ENCODE measurements around the gene ATP8B3. TPM values are rescaled to one million over a fixed set of nuclear protein-coding genes. Genes with fewer than 3 reads are reported as not detected.

The ATP8B3 gene
- total RNA-seq, 4 donors from 2014 or later: 0.27 to 0.75 TPM; not detected in 2

DNA sequence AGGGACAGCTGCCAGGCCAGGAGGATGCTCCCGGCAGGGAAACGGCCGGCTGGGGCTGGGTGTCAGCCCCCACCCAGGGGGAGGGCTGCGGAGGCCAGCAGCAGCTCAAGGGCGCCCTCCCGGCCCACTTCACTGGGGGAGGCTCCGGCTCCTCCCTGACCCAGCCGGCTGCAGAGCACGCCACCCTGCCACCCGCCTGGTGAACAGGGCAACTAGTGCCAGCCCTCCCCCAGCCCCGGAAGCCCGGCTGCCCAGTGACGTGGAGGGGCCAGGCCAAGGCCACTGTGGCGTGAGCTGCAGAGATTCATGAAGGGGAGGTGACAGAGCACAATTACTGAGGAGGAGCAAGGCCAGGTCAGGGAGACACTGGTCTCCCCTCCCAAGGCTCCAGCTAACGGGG, 21.5 kb upstream of the ATP8B3 start:
- Histone ChIP-seq H3K9me3 (no peaks in the 10 kb centered on the region), H3K27ac (no peak overlapping the region), H3K36me3 (no peaks in the 10 kb centered on the region), H3K27me3 (no peaks in the 10 kb centered on the region), H3K4me1 (peaks cover 9 to 33% (median 21%) of the 10 kb centered on the region in 4 donors), H3K4me3 (no peak overlapping the region)
- no peak for DNase-seq
- intact Hi-C loops (cut with DNase I; ENCODE audit: low total_unique reads): no loop called here
- in situ Hi-C loops (cut with MboI; ENCODE audit: low pct_ligation_motif_present in 1 of 4, low pct_unique_long_range_greater_than_20kb in 1 of 4, low sequenced_read_pairs in 3 of 4): no loop called here
- WGBS, 2 donors (ENCODE audit: low coverage in 1 of 2): 92% methylated on average over 9 of the region's 15 CpGs; no CpG with 5 or more reads in 1 of the 2 donors
- TF ChIP-seq, protein P1, sequence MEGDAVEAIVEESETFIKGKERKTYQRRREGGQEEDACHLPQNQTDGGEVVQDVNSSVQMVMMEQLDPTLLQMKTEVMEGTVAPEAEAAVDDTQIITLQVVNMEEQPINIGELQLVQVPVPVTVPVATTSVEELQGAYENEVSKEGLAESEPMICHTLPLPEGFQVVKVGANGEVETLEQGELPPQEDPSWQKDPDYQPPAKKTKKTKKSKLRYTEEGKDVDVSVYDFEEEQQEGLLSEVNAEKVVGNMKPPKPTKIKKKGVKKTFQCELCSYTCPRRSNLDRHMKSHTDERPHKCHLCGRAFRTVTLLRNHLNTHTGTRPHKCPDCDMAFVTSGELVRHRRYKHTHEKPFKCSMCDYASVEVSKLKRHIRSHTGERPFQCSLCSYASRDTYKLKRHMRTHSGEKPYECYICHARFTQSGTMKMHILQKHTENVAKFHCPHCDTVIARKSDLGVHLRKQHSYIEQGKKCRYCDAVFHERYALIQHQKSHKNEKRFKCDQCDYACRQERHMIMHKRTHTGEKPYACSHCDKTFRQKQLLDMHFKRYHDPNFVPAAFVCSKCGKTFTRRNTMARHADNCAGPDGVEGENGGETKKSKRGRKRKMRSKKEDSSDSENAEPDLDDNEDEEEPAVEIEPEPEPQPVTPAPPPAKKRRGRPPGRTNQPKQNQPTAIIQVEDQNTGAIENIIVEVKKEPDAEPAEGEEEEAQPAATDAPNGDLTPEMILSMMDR (IDR thresholded peaks at IDR 0.05): no peak
- TF ChIP-seq POLR2A (IDR thresholded peaks at IDR 0.05) (no peak), POLR2AphosphoS5 (IDR thresholded peaks at IDR 0.05) (no peak), EP300 (IDR thresholded peaks at IDR 0.05; ENCODE audit: low read depth) (no peak)

DNA sequence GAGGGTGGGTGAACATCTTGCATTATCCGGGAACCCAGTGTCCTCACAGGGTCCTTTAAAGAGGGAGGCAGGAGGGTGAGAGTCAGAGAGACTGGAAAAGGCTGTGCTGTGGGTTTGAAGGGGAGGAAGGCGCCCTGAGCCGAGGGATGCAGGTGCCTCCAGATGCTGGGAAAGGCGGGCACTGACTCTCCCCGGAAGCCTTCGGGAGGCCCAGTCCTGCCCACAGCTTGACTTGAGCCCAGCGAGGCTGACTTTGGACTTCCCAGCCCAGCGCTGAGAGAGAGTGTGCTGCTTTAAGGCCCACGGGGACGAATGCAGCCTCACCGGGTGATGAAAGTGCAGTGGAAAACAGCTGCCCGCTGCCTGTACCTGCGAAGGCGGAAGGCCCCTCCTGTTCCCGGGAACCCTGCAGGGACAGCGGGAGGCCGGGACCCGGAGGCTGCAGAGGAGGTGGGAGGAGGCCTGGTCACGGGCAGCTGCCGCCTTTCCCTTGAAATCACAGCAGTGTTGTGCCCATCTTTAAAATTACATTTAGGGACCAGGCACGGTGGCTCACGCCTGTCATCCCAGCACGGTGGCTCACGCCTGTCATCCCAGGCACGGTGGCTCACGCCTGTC, 20.1 kb upstream of the ATP8B3 start:
- Histone ChIP-seq H3K27me3 (no peaks in the 10 kb centered on the region), H3K9me3 (no peaks in the 10 kb centered on the region), H3K27ac (no peak overlapping the region), H3K36me3 (peaks cover 0 to 10% (median 2%) of the 10 kb centered on the region in 4 donors), H3K4me1 (peaks cover 2 to 19% (median 8%) of the 10 kb centered on the region in 4 donors), H3K4me3 (no peak overlapping the region)
- in situ Hi-C loops (cut with MboI; ENCODE audit: low pct_ligation_motif_present in 1 of 4, low pct_unique_long_range_greater_than_20kb in 1 of 4, low sequenced_read_pairs in 3 of 4) (no loop called here), intact Hi-C loops (cut with DNase I; ENCODE audit: low total_unique reads) (no loop called here)
- WGBS, 2 donors (ENCODE audit: low coverage in 1 of 2): 91 to 94% methylated on average over 6 to 26 of the region's 26 CpGs
- TF ChIP-seq, protein P1 (IDR thresholded peaks at IDR 0.05): no peak
- TF ChIP-seq POLR2A (IDR thresholded peaks at IDR 0.05) (no peak), EP300 (IDR thresholded peaks at IDR 0.05; ENCODE audit: low read depth) (no peak), POLR2AphosphoS5 (IDR thresholded peaks at IDR 0.05) (no peak)
- no peak for DNase-seq

DNA sequence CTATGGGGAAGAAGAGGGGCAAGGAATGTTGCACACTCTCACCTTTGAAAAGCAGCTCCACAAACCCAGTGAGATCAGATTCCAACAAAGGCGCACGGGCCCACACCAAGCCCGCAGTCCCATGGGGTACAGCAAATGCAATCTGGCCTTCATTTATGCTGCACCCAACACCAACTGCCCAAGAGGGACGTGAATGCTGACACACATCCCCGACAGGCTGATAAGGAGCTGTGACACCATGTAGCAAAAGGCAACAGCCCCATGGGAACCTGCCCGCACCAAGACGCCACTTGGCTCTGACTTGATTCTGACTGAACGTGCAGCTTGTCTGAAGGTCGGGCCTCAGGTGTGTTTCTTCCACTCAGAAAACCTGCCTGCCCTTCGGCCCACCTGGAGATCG, 18.9 kb upstream of the ATP8B3 start:
- in situ Hi-C loops (cut with MboI; ENCODE audit: low pct_ligation_motif_present in 1 of 4, low pct_unique_long_range_greater_than_20kb in 1 of 4, low sequenced_read_pairs in 3 of 4) (no loop called here), intact Hi-C loops (cut with DNase I; ENCODE audit: low total_unique reads) (no loop called here)
- H3K27me3 ChIP-seq: no peaks in the 10 kb centered on the region
- H3K36me3 ChIP-seq: peaks cover 0 to 10% (median 4%) of the 10 kb centered on the region in 4 donors
- peaks cover 0 to 24% (median 9%) of the 10 kb centered on the region in 4 donors for H3K4me1 ChIP-seq
- 91% methylated on average over 11 of the region's 11 CpGs; no CpG with 5 or more reads in 1 of the 2 donors for WGBS, 2 donors (ENCODE audit: low coverage in 1 of 2)
- no peak overlapping the region for H3K27ac ChIP-seq
- H3K4me3 ChIP-seq: no peak overlapping the region
- no peak for TF ChIP-seq POLR2A (IDR thresholded peaks at IDR 0.05)
- TF ChIP-seq POLR2AphosphoS5 (IDR thresholded peaks at IDR 0.05): no peak
- no peak for TF ChIP-seq EP300 (IDR thresholded peaks at IDR 0.05; ENCODE audit: low read depth)
- TF ChIP-seq, protein P1 (IDR thresholded peaks at IDR 0.05): no peak
- H3K9me3 ChIP-seq: no peaks in the 10 kb centered on the region
- DNase-seq: no peak

DNA sequence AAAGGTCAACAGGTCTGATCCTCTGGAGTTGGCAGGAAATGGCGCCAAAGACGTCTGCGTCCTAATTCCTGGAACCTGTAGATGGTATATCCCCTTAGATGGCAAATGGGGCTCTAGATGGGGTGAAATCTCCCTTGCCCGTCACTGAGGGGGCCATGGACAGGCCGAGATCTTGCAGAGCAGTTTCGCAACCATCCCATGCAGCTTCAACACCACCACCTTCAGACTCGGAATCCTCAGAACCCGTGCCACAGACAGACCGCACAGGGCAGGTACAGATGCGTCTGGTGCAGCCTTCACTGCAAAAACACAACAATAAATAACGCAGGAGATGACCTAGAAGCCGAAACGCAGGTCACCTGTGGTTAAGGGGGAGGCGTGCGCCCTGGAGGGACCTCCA, 18.5 kb upstream of the ATP8B3 start:
- Histone ChIP-seq H3K36me3 (peaks cover 0 to 10% (median 4%) of the 10 kb centered on the region in 4 donors), H3K4me1 (peaks cover 0 to 27% (median 10%) of the 10 kb centered on the region in 4 donors), H3K4me3 (no peak overlapping the region), H3K27ac (no peak overlapping the region), H3K27me3 (no peaks in the 10 kb centered on the region), H3K9me3 (no peaks in the 10 kb centered on the region)
- 96% methylated on average over 13 of the region's 15 CpGs; no CpG with 5 or more reads in 1 of the 2 donors for WGBS, 2 donors (ENCODE audit: low coverage in 1 of 2)
- no peak for DNase-seq
- in situ Hi-C loops (cut with MboI; ENCODE audit: low pct_ligation_motif_present in 1 of 4, low pct_unique_long_range_greater_than_20kb in 1 of 4, low sequenced_read_pairs in 3 of 4): no loop called here
- intact Hi-C loops (cut with DNase I; ENCODE audit: low total_unique reads): no loop called here
- TF ChIP-seq, protein P1 (IDR thresholded peaks at IDR 0.05): no peak
- TF ChIP-seq POLR2A (IDR thresholded peaks at IDR 0.05): no peak
- no peak for TF ChIP-seq POLR2AphosphoS5 (IDR thresholded peaks at IDR 0.05)
- TF ChIP-seq EP300 (IDR thresholded peaks at IDR 0.05; ENCODE audit: low read depth): no peak
